CD14-positive monocyte (primary cell): ENCODE data around the gene TMEM178B. TPM values are rescaled to one million over a fixed set of nuclear protein-coding genes. Genes with fewer than 3 reads are reported as not detected.
"Not testable (repeated sequence)": the region's sequence is repeated elsewhere in the genome, so short reads cannot be mapped to it uniquely, and the experiment has no call there.

Experiments used
- DNase-seq, 3 donors: peaks; one replicate each; pipeline ENCODE4 v3.0.0-alpha.2; 2011 to 2022
- H2AFZ ChIP-seq: 2 replicates; pipeline ENCODE4 v1.6.0; 2012; ENCODE audit warnings: mild to moderate bottlenecking, low read depth, low read length, inconsistent platforms; ENCODE audit not compliant: insufficient read depth, poor library complexity, severe bottlenecking
- H3K27ac ChIP-seq, 2 donors: 1 replicate in 1 of 2; 2 replicates in 1 of 2; pipeline ENCODE4 v1.5.1; 2012 to 2013; ENCODE audit warnings: low read length in 2 of 2, control low read depth in 1 of 2, inconsistent platforms in 1 of 2, low read depth in 1 of 2, mild to moderate bottlenecking in 1 of 2
- H3K27me3 ChIP-seq, 2 donors: one replicate each; pipeline versions ENCODE4 v1.6.0 to v1.6.1; 2011 to 2013; ENCODE audit warnings: low read length in 2 of 2; ENCODE audit not compliant: control insufficient read depth in 2 of 2, insufficient read depth in 2 of 2
- H3K36me3 ChIP-seq, 2 donors: replicated peaks in 1 of 2; 1 replicate in 1 of 2; 2 replicates in 1 of 2; pipeline versions ENCODE4 v1.5.1 to v1.6.1; 2012 to 2013; ENCODE audit warnings: low read length in 2 of 2, control low read depth in 1 of 2, inconsistent platforms in 1 of 2, mild to moderate bottlenecking in 1 of 2; ENCODE audit not compliant: insufficient read depth in 2 of 2, control insufficient read depth in 1 of 2
- H3K4me1 ChIP-seq, 2 donors: 1 replicate in 1 of 2; 2 replicates in 1 of 2; pipeline versions ENCODE4 v1.5.1 to v1.6.1; 2012 to 2013; ENCODE audit warnings: low read length in 2 of 2, control low read depth in 1 of 2, inconsistent platforms in 1 of 2, mild to moderate bottlenecking in 1 of 2, moderate library complexity in 1 of 2; ENCODE audit not compliant: insufficient read depth in 2 of 2, control insufficient read depth in 1 of 2
- H3K4me2 ChIP-seq: replicated peaks from 2 replicates; pipeline ENCODE3; 2012; ENCODE audit warnings: low read length, moderate library complexity, mild to moderate bottlenecking; ENCODE audit not compliant: poor library complexity, severe bottlenecking; ENCODE audit errors: extremely low read depth
- H3K4me3 ChIP-seq, 3 experiments: fragments of 200-600 bp in 1 of 3; sonication (generic) in 1 of 3; replicated peaks in 1 of 3; 1 replicate in 2 of 3; 2 replicates in 1 of 3; pipeline ENCODE4 v1.5.1; 2011 to 2013; ENCODE audit warnings: low read length in 3 of 3, mild to moderate bottlenecking in 3 of 3, control low read depth in 2 of 3, low read depth in 2 of 3, inconsistent platforms in 1 of 3, moderate library complexity in 1 of 3
- H3K79me2 ChIP-seq: 2 replicates; pipeline ENCODE4 v1.6.0; 2012; ENCODE audit warnings: mild to moderate bottlenecking, control low read depth, inconsistent platforms, low read length, moderate library complexity; ENCODE audit not compliant: insufficient read depth
- H3K9ac ChIP-seq: 2 replicates; pipeline ENCODE4 v1.6.0; 2017; ENCODE audit warnings: low read length, mild to moderate bottlenecking; ENCODE audit not compliant: insufficient read depth, poor library complexity, severe bottlenecking
- H3K9me3 ChIP-seq, 2 donors: replicated peaks in 1 of 2; 1 replicate in 1 of 2; 2 replicates in 1 of 2; pipeline versions ENCODE4 v1.5.1 to v1.6.1; 2012 to 2013; ENCODE audit warnings: low read length in 2 of 2, control low read depth in 1 of 2; ENCODE audit not compliant: control insufficient read depth in 1 of 2, insufficient read depth in 1 of 2
- H4K20me1 ChIP-seq: 2 replicates; pipeline ENCODE4 v1.6.0; 2012; ENCODE audit warnings: mild to moderate bottlenecking, low read length, control low read depth, moderate library complexity; ENCODE audit not compliant: insufficient read depth
- H3K27ac Mint-ChIP-seq, 7 donors: one replicate each; pipeline ENCODE4 v1.8.0; 2020; ENCODE audit warnings: mild to moderate bottlenecking in 7 of 7, mixed read lengths in 7 of 7, moderate library complexity in 6 of 7, inconsistent platforms in 2 of 7
- H3K27me3 Mint-ChIP-seq, 3 donors: one replicate each; pipeline ENCODE4 v1.8.0; 2021 to 2022; ENCODE audit warnings: low read depth in 3 of 3, mild to moderate bottlenecking in 3 of 3, mixed read lengths in 3 of 3, moderate library complexity in 3 of 3, inconsistent platforms in 1 of 3
- H3K36me3 Mint-ChIP-seq, 2 donors: one replicate each; pipeline ENCODE4 v1.8.0; 2020; ENCODE audit warnings: mixed read lengths in 2 of 2, inconsistent platforms in 1 of 2, mild to moderate bottlenecking in 1 of 2
- H3K4me1 Mint-ChIP-seq: one replicate; pipeline ENCODE4 v1.8.0; 2020; ENCODE audit warnings: mild to moderate bottlenecking, mixed read lengths
- H3K4me3 Mint-ChIP-seq, 2 donors: one replicate each; pipeline ENCODE4 v1.8.0; 2020; ENCODE audit warnings: mild to moderate bottlenecking in 2 of 2, mixed read lengths in 2 of 2, moderate library complexity in 1 of 2
- H3K9me3 Mint-ChIP-seq, 7 donors: one replicate each; pipeline ENCODE4 v1.8.0; 2020 to 2022; ENCODE audit warnings: mixed read lengths in 7 of 7, mild to moderate bottlenecking in 6 of 7, moderate library complexity in 6 of 7, inconsistent platforms in 2 of 7
- WGBS: methylation state at CpG from one replicate; pipeline ENCODE4 v1.1.5; 2013; ENCODE audit warnings: missing lambda C conversion rate; ENCODE audit not compliant: insufficient coverage; 5-methylcytosine and 5-hydroxymethylcytosine counted together
- intact Hi-C, 2 donors: fragments of 100-400 bp; cut with micrococcal nuclease; formaldehyde crosslinking; loops; one replicate each; pipeline versions ENCODE4 v1.15.0 to v1.15.1; 2023
- polyA plus RNA-seq, 3 donors: library from polyadenylated mRNA; depleted of rRNA in 1 of 3; unstranded in 2 of 3; stranded (reverse) in 1 of 3; fragments of 300-500 nt in 2 of 3; fragments of >200 nt in 1 of 3; fragmentation: Illumina TruSeq in 2 of 3; gene quantifications; 1 replicate in 2 of 3; 2 replicates in 1 of 3; pipeline ENCODE4 v1.2.3, GENCODE V29; 2012 to 2021
- TF ChIP-seq, protein P1 (sequence below): fragments of 200-600 bp; IDR thresholded peaks from one replicate; pipeline ENCODE4 v1.8.0; 2022; ENCODE audit warnings: antibody characterized with exemption, mild to moderate bottlenecking

Gene TMEM178B
- polyA plus RNA-seq, 3 donors = not detected

DNA sequence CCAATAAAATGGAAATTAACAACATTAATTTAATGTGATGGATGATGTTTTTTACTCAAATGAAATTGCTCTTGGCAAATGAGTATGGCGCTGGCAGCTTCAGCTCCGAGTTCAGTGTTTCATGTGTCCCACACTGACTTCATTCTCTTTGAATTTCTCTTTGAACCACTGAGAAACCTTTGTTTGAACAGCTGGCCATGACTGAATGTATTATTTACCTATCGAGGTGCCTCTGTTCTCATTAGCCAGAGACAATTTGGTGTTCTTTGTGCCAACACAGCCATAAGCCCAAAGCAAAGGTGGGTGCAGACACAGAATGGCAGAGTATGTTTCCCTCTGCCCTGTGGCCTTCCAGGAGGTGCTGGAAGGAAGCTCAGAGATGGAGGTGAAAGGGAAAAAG lies 42.1 kb downstream of the TMEM178B start:
- no peak overlapping the region for H3K27ac Mint-ChIP-seq
- no peaks in the 10 kb centered on the region for H3K4me1 Mint-ChIP-seq
- peaks cover 0 to 8% (median 3%) of the 10 kb centered on the region in 7 donors for H3K9me3 Mint-ChIP-seq
- no peak overlapping the region for H2AFZ ChIP-seq
- H3K4me1 ChIP-seq = no peaks in the 10 kb centered on the region
- DNase-seq = no peak
- no peak overlapping the region for H3K4me2 ChIP-seq
- intact Hi-C loops = no loop called here
- H4K20me1 ChIP-seq = no peaks in the 10 kb centered on the region
- no peaks in the 10 kb centered on the region for H3K79me2 ChIP-seq
- H3K27me3 Mint-ChIP-seq = peaks cover 5 to 7% (median 5%) of the 10 kb centered on the region in 3 donors
- H3K27me3 ChIP-seq = peaks cover 0 to 2% of the 10 kb centered on the region in 2 donors
- no peaks in the 10 kb centered on the region for H3K9me3 ChIP-seq
- H3K4me3 ChIP-seq = no peak overlapping the region
- WGBS = 96% methylated on average over 3 of the region's 3 CpGs
- H3K36me3 Mint-ChIP-seq = no peaks in the 10 kb centered on the region
- TF ChIP-seq, protein P1, sequence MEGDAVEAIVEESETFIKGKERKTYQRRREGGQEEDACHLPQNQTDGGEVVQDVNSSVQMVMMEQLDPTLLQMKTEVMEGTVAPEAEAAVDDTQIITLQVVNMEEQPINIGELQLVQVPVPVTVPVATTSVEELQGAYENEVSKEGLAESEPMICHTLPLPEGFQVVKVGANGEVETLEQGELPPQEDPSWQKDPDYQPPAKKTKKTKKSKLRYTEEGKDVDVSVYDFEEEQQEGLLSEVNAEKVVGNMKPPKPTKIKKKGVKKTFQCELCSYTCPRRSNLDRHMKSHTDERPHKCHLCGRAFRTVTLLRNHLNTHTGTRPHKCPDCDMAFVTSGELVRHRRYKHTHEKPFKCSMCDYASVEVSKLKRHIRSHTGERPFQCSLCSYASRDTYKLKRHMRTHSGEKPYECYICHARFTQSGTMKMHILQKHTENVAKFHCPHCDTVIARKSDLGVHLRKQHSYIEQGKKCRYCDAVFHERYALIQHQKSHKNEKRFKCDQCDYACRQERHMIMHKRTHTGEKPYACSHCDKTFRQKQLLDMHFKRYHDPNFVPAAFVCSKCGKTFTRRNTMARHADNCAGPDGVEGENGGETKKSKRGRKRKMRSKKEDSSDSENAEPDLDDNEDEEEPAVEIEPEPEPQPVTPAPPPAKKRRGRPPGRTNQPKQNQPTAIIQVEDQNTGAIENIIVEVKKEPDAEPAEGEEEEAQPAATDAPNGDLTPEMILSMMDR = no peak
- no peaks in the 10 kb centered on the region for H3K36me3 ChIP-seq
- H3K27ac ChIP-seq = no peak overlapping the region
- H3K9ac ChIP-seq = no peak overlapping the region
- no peak overlapping the region for H3K4me3 Mint-ChIP-seq

DNA sequence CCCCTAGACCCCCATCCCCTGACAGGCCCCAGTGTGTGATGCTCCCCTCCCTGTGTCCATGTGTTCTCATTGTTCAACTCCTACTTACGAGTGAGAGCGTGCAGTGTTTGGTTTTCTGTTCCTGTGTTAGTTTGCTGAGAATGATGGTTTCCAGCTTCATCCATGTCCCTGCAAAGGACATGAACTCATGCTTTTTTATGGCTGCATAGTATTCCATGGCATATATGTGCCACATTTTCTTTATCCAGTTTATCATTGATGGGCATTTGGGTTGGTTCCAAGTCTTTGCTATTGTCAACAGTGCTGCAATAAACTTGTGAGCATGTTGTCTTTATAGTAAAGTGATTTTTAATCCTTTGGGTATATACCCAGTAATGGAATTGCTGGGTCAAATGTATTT lies 42.8 kb downstream of the TMEM178B start:
- H3K4me2 ChIP-seq, H3K9me3 ChIP-seq, H3K4me3 Mint-ChIP-seq, H3K27me3 ChIP-seq, H4K20me1 ChIP-seq, H2AFZ ChIP-seq, H3K9ac ChIP-seq, H3K4me1 Mint-ChIP-seq, H3K79me2 ChIP-seq, H3K36me3 ChIP-seq, H3K36me3 Mint-ChIP-seq, H3K9me3 Mint-ChIP-seq, H3K27ac Mint-ChIP-seq, intact Hi-C loops, H3K4me1 ChIP-seq, H3K4me3 ChIP-seq, H3K27ac ChIP-seq, DNase-seq, H3K27me3 Mint-ChIP-seq: not testable (repeated sequence)
- WGBS = no CpG with 5 or more reads among the region's 2 CpGs
